Stimulated activated CD8-positive, alpha-beta memory T cell treated with anti-CD3 and anti-CD28 coated beads, Interleukin-4, amount 100 ng/mL, for 24 hours (primary cell): Measurements from ENCODE around the gene RPL22.

Experiments used
- DNase-seq: peaks from one replicate; pipeline ENCODE4 v3.0.0-alpha.2; 2020; ENCODE audit warnings: low read depth

The RPL22 gene

GRCh38 chr1:6172549-6172948 is 26.8 kb downstream of the RPL22 start:
- DNase-seq = no peak

GRCh38 chr1:6171548-6172124 is 27.8 kb downstream of the RPL22 start:
- no peak for DNase-seq

- no peak for DNase-seq
Observed at GRCh38 chr1:6170742-6171201, 28.6 kb downstream of the RPL22 start.

GRCh38 chr1:6170116-6170741 is 29.2 kb downstream of the RPL22 start:
- DNase-seq = no peak

GRCh38 chr1:6168947-6169586 is 30.3 kb downstream of the RPL22 start:
- DNase-seq = no peak

- DNase-seq = no peak
Observed at GRCh38 chr1:6167391-6168303, 31.7 kb downstream of the RPL22 start.

- no peak for DNase-seq
Observed at GRCh38 chr1:6166655-6167390, 32.6 kb downstream of the RPL22 start.

- no peak for DNase-seq
Observed at GRCh38 chr1:6166221-6166620, 33.2 kb downstream of the RPL22 start.

- no peak for DNase-seq
Observed at GRCh38 chr1:6165441-6165985, 33.9 kb downstream of the RPL22 start.

GRCh38 chr1:6165027-6165426 is 34.4 kb downstream of the RPL22 start:
- no peak for DNase-seq

GRCh38 chr1:6163973-6164617 is 35.3 kb downstream of the RPL22 start:
- DNase-seq = no peak

GRCh38 chr1:6163191-6163972 is 36.0 kb downstream of the RPL22 start:
- no peak for DNase-seq

GRCh38 chr1:6162773-6163172 is 36.6 kb downstream of the RPL22 start:
- no peak for DNase-seq

GRCh38 chr1:6162341-6162740 is 37.1 kb downstream of the RPL22 start:
- DNase-seq = no peak

- DNase-seq = no peak
Observed at GRCh38 chr1:6158181-6158580, 41.2 kb downstream of the RPL22 start.

GRCh38 chr1:6157528-6158174 is 41.7 kb downstream of the RPL22 start:
- DNase-seq = no peak

GRCh38 chr1:6157132-6157527 is 42.3 kb downstream of the RPL22 start:
- DNase-seq = no peak

- DNase-seq = no peak
Observed at GRCh38 chr1:6154525-6155319, 44.7 kb downstream of the RPL22 start.

- no peak for DNase-seq
Observed at GRCh38 chr1:6152882-6153281, 46.5 kb downstream of the RPL22 start.
